Measurements from ENCODE around the gene GPX2. TPM values are rescaled to one million over a fixed set of nuclear protein-coding genes. Genes with fewer than 3 reads are reported as not detected.

GPX2 gene
- total RNA-seq, 1 experiment from 2014 or later = 4.3 TPM

GRCh38 chr14:64945431-64946178, 3.1 kb upstream of the GPX2 start:
- ChIA-PET CTCF (no interaction called here), POLR2A (ENCODE audit: unreplicated experiment) (no interaction called here)
- intact Hi-C loops (cut with micrococcal nuclease) = no loop called here
- no peaks in the 10 kb centered on the region for H3K9me2 ChIP-seq (replicated peaks; ENCODE audit: low read length)
- H3K4me1 ChIP-seq (ENCODE audit: insufficient read depth, low read length) = peaks cover 5% of the 10 kb centered on the region; the same call in 1 of the 2 replicates
- no peak overlapping the region for H3K4me3 ChIP-seq (ENCODE audit: low read length)
- H3K9ac ChIP-seq (ENCODE audit: low read length) = no peak overlapping the region
- BruUV-seq (replicated peaks) = no TSS peak
- no peaks in the 10 kb centered on the region for H3K27me3 ChIP-seq (ENCODE audit: low read length)
- no peaks in the 10 kb centered on the region for H3F3A ChIP-seq (ENCODE audit: low read length, unreplicated experiment)
- TF ChIP-seq EZH2phosphoT487 (IDR thresholded peaks at IDR 0.05; ENCODE audit: borderline replicate concordance, low read length) (no peak), CTCF (conservative IDR thresholded peaks at IDR 0.05; ENCODE audit: low read depth, low read length) (no peak)
- H3K79me2 ChIP-seq (ENCODE audit: low read length) = no peaks in the 10 kb centered on the region
- ATAC-seq = no peak
- no peak overlapping the region for H2AFZ ChIP-seq (ENCODE audit: low read length)
- H3K27ac ChIP-seq (ENCODE audit: low read length) = no peak overlapping the region
- no peaks in the 10 kb centered on the region for H4K20me1 ChIP-seq (ENCODE audit: low read length)
- H3K36me3 ChIP-seq (ENCODE audit: low read depth, low read length) = no peaks in the 10 kb centered on the region
- no peak overlapping the region for H3K4me2 ChIP-seq (ENCODE audit: low read length)
- H3K9me3 ChIP-seq (ENCODE audit: low read length) = no peaks in the 10 kb centered on the region
- no peak for DNase-seq

- intact Hi-C loops (cut with micrococcal nuclease) = no loop called here
- Histone ChIP-seq H3K36me3 (ENCODE audit: low read depth, low read length) (no peaks in the 10 kb centered on the region), H3K9me2 (replicated peaks; ENCODE audit: low read length) (no peaks in the 10 kb centered on the region), H4K20me1 (ENCODE audit: low read length) (no peaks in the 10 kb centered on the region), H3K9ac (ENCODE audit: low read length) (no peak overlapping the region), H3K27me3 (ENCODE audit: low read length) (no peaks in the 10 kb centered on the region), H3K27ac (ENCODE audit: low read length) (no peak overlapping the region), H3K4me1 (ENCODE audit: insufficient read depth, low read length) (peaks cover 5% of the 10 kb centered on the region; the same call in 1 of the 2 replicates), H3K4me2 (ENCODE audit: low read length) (no peak overlapping the region), H3K9me3 (ENCODE audit: low read length) (no peaks in the 10 kb centered on the region), H3F3A (ENCODE audit: low read length, unreplicated experiment) (no peaks in the 10 kb centered on the region), H3K79me2 (ENCODE audit: low read length) (no peaks in the 10 kb centered on the region), H3K4me3 (ENCODE audit: low read length) (no peak overlapping the region), H2AFZ (ENCODE audit: low read length) (no peak overlapping the region)
- BruUV-seq (replicated peaks) = no TSS peak
- POLR2A ChIA-PET (ENCODE audit: unreplicated experiment) = no interaction called here
- CTCF ChIA-PET = no interaction called here
- TF ChIP-seq EZH2 (IDR thresholded peaks at IDR 0.05; ENCODE audit: low read length, unreplicated experiment) (no peak), EZH2phosphoT487 (IDR thresholded peaks at IDR 0.05; ENCODE audit: borderline replicate concordance, low read length) (no peak), CTCF (conservative IDR thresholded peaks at IDR 0.05; ENCODE audit: low read depth, low read length) (no peak)
- no peak for DNase-seq
- no peak for ATAC-seq
Measured at GRCh38 chr14:64944861-64945260, 2.3 kb upstream of the GPX2 start.

GRCh38 chr14:64944041-64944440, 1.5 kb upstream of the GPX2 start:
- ChIA-PET CTCF (no interaction called here), POLR2A (ENCODE audit: unreplicated experiment) (interaction anchor here (0.5 kb wide), 1 partner anchor 42 kb away, joined by 4 read pairs; the partner anchor contains the start of gene FNTB)
- no peaks in the 10 kb centered on the region for H3K9me2 ChIP-seq (replicated peaks; ENCODE audit: low read length)
- no peak overlapping the region for H3K27ac ChIP-seq (ENCODE audit: low read length)
- BruUV-seq (replicated peaks) = no TSS peak
- no peaks in the 10 kb centered on the region for H3K27me3 ChIP-seq (ENCODE audit: low read length)
- H4K20me1 ChIP-seq (ENCODE audit: low read length) = no peaks in the 10 kb centered on the region
- H3K9me3 ChIP-seq (ENCODE audit: low read length) = no peaks in the 10 kb centered on the region
- no peaks in the 10 kb centered on the region for H3K79me2 ChIP-seq (ENCODE audit: low read length)
- H3K4me3 ChIP-seq (ENCODE audit: low read length) = no peak overlapping the region
- no peak overlapping the region for H3K4me2 ChIP-seq (ENCODE audit: low read length)
- no peak overlapping the region for H3K9ac ChIP-seq (ENCODE audit: low read length)
- H2AFZ ChIP-seq (ENCODE audit: low read length) = no peak overlapping the region
- H3F3A ChIP-seq (ENCODE audit: low read length, unreplicated experiment) = no peaks in the 10 kb centered on the region
- DNase-seq = no peak
- no peaks in the 10 kb centered on the region for H3K36me3 ChIP-seq (ENCODE audit: low read depth, low read length)
- intact Hi-C loops (cut with micrococcal nuclease) = no loop called here
- TF ChIP-seq CTCF (conservative IDR thresholded peaks at IDR 0.05; ENCODE audit: low read depth, low read length) = no peak
- no peak for TF ChIP-seq EZH2 (IDR thresholded peaks at IDR 0.05; ENCODE audit: low read length, unreplicated experiment)
- peaks cover 5% of the 10 kb centered on the region; the same call in 1 of the 2 replicates for H3K4me1 ChIP-seq (ENCODE audit: insufficient read depth, low read length)
- no peak for ATAC-seq

All from PC-3 (cell line).